ENCODE results near the gene PGAP2. TPM values are rescaled to one million over a fixed set of nuclear protein-coding genes. Genes with fewer than 3 reads are reported as not detected.

The PGAP2 gene
- total RNA-seq, 2 donors from 2014 or later: 38.5 to 52.2 TPM

- 86 to 100% methylated on average over 1 to 3 of the region's 3 CpGs for WGBS, 2 experiments (ENCODE audit: insufficient coverage in 1 of 2, insufficient read length in 1 of 2)
- Histone ChIP-seq H3K4me1 (ENCODE audit: control insufficient read depth, insufficient read depth, low read length) (peaks cover 10% of the 10 kb centered on the region), H3K27me3 (ENCODE audit: control insufficient read depth, insufficient read depth, low read length, poor library complexity, severe bottlenecking) (no peaks in the 10 kb centered on the region), H3K27ac (ENCODE audit: low read depth, low read length) (no peak overlapping the region), H3K36me3 (ENCODE audit: control insufficient read depth, insufficient read depth, low read length) (no peaks in the 10 kb centered on the region), H3K4me3 (ENCODE audit: low read length) (no peak overlapping the region), H3K9me3 (ENCODE audit: control insufficient read depth, low read length) (no peaks in the 10 kb centered on the region), H3K9ac (ENCODE audit: extremely low read depth, low read length, poor library complexity, severe bottlenecking) (no peak overlapping the region)
- DNase-seq: no peak
- no peak overlapping the region for H3K27ac Mint-ChIP-seq
- TF ChIP-seq, protein P1, sequence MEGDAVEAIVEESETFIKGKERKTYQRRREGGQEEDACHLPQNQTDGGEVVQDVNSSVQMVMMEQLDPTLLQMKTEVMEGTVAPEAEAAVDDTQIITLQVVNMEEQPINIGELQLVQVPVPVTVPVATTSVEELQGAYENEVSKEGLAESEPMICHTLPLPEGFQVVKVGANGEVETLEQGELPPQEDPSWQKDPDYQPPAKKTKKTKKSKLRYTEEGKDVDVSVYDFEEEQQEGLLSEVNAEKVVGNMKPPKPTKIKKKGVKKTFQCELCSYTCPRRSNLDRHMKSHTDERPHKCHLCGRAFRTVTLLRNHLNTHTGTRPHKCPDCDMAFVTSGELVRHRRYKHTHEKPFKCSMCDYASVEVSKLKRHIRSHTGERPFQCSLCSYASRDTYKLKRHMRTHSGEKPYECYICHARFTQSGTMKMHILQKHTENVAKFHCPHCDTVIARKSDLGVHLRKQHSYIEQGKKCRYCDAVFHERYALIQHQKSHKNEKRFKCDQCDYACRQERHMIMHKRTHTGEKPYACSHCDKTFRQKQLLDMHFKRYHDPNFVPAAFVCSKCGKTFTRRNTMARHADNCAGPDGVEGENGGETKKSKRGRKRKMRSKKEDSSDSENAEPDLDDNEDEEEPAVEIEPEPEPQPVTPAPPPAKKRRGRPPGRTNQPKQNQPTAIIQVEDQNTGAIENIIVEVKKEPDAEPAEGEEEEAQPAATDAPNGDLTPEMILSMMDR (conservative IDR thresholded peaks at IDR 0.05): no peak
- no peak overlapping the region for H3K4me3 Mint-ChIP-seq
- no peaks in the 10 kb centered on the region for H3K36me3 Mint-ChIP-seq (ENCODE audit: low read depth)
- H3K27me3 Mint-ChIP-seq (ENCODE audit: insufficient read depth): no peaks in the 10 kb centered on the region
- H3K4me1 Mint-ChIP-seq: peaks cover 32% of the 10 kb centered on the region
- H3K9me3 Mint-ChIP-seq: no peaks in the 10 kb centered on the region
Observed at GRCh38 chr11:3865388-3866193, 57.2 kb downstream of the PGAP2 start.

- H3K9ac ChIP-seq (ENCODE audit: extremely low read depth, low read length, poor library complexity, severe bottlenecking): no peak overlapping the region
- H3K27ac ChIP-seq (ENCODE audit: low read depth, low read length): no peak overlapping the region
- H3K27me3 Mint-ChIP-seq (ENCODE audit: insufficient read depth): no peaks in the 10 kb centered on the region
- H3K27me3 ChIP-seq (ENCODE audit: control insufficient read depth, insufficient read depth, low read length, poor library complexity, severe bottlenecking): no peaks in the 10 kb centered on the region
- no peaks in the 10 kb centered on the region for H3K36me3 ChIP-seq (ENCODE audit: control insufficient read depth, insufficient read depth, low read length)
- peaks cover 33% of the 10 kb centered on the region for H3K4me1 Mint-ChIP-seq
- no peak for DNase-seq
- H3K4me1 ChIP-seq (ENCODE audit: control insufficient read depth, insufficient read depth, low read length): peaks cover 13% of the 10 kb centered on the region
- no peak overlapping the region for H3K4me3 Mint-ChIP-seq
- no peaks in the 10 kb centered on the region for H3K9me3 ChIP-seq (ENCODE audit: control insufficient read depth, low read length)
- no peak overlapping the region for H3K4me3 ChIP-seq (ENCODE audit: low read length)
- H3K27ac Mint-ChIP-seq: no peak overlapping the region
- no peaks in the 10 kb centered on the region for H3K36me3 Mint-ChIP-seq (ENCODE audit: low read depth)
- TF ChIP-seq, protein P1 (conservative IDR thresholded peaks at IDR 0.05): peak; percentile 31
- WGBS, 2 experiments (ENCODE audit: insufficient coverage in 1 of 2, insufficient read length in 1 of 2): 85 to 86% methylated on average over 5 of the region's 5 CpGs
- H3K9me3 Mint-ChIP-seq: no peaks in the 10 kb centered on the region
Observed at GRCh38 chr11:3866206-3866605, 57.8 kb downstream of the PGAP2 start.

GRCh38 chr11:3866836-3867208, 58.5 kb downstream of the PGAP2 start:
- Mint-ChIP-seq H3K27ac (no peak overlapping the region), H3K9me3 (no peaks in the 10 kb centered on the region), H3K27me3 (ENCODE audit: insufficient read depth) (no peaks in the 10 kb centered on the region), H3K4me1 (peaks cover 30% of the 10 kb centered on the region), H3K4me3 (no peak overlapping the region), H3K36me3 (ENCODE audit: low read depth) (no peaks in the 10 kb centered on the region)
- no peaks in the 10 kb centered on the region for H3K9me3 ChIP-seq (ENCODE audit: control insufficient read depth, low read length)
- peaks cover 14% of the 10 kb centered on the region for H3K4me1 ChIP-seq (ENCODE audit: control insufficient read depth, insufficient read depth, low read length)
- no peak overlapping the region for H3K27ac ChIP-seq (ENCODE audit: low read depth, low read length)
- TF ChIP-seq, protein P1 (conservative IDR thresholded peaks at IDR 0.05): no peak
- no peaks in the 10 kb centered on the region for H3K36me3 ChIP-seq (ENCODE audit: control insufficient read depth, insufficient read depth, low read length)
- H3K4me3 ChIP-seq (ENCODE audit: low read length): no peak overlapping the region
- DNase-seq: no peak
- H3K9ac ChIP-seq (ENCODE audit: extremely low read depth, low read length, poor library complexity, severe bottlenecking): no peak overlapping the region
- no peaks in the 10 kb centered on the region for H3K27me3 ChIP-seq (ENCODE audit: control insufficient read depth, insufficient read depth, low read length, poor library complexity, severe bottlenecking)

Data from endodermal cell (in vitro differentiated cells).